Gastrocnemius medialis (tissue), 4 donors: ENCODE data around the gene QRFPR. TPM values are rescaled to one million over a fixed set of nuclear protein-coding genes. Genes with fewer than 3 reads are reported as not detected.

Source experiments
- ATAC-seq, 2 donors: fragments of 150-250 bp; one replicate each; pipeline ENCODE4 v1.9.1; 2016
- DNase-seq, 2 donors: peaks; one replicate each; pipeline ENCODE4 v3.0.0-alpha.2; 2019
- H3K27ac ChIP-seq, 4 donors: fragments of 200-600 bp; sonication (generic); 1 replicate in 1 of 4; 2 replicates in 3 of 4; pipeline ENCODE4 v1.5.1; 2016 to 2018; ENCODE audit warnings: mild to moderate bottlenecking in 2 of 4, moderate library complexity in 1 of 4
- H3K27me3 ChIP-seq, 3 donors: fragments of 200-600 bp; sonication (generic) in 2 of 3; 1 replicate in 1 of 3; 2 replicates in 2 of 3; pipeline versions ENCODE4 v1.5.1 to v1.6.0; 2016 to 2019; ENCODE audit warnings: mild to moderate bottlenecking in 1 of 3, moderate library complexity in 1 of 3
- H3K36me3 ChIP-seq, 2 donors: fragments of 200-600 bp; sonication (generic) in 1 of 2; one replicate each; pipeline ENCODE4 v1.5.1; 2017 to 2018
- H3K4me1 ChIP-seq, 2 donors: fragments of 200-600 bp; sonication (generic) in 1 of 2; one replicate each; pipeline ENCODE4 v1.5.1; 2016 to 2017; ENCODE audit warnings: mild to moderate bottlenecking in 2 of 2
- H3K4me3 ChIP-seq, 4 donors: fragments of 200-600 bp; sonication (generic) in 3 of 4; 1 replicate in 1 of 4; 2 replicates in 3 of 4; pipeline ENCODE4 v1.5.1; 2016 to 2019; ENCODE audit warnings: mild to moderate bottlenecking in 2 of 4
- H3K9me3 ChIP-seq, 3 donors: fragments of 200-600 bp; sonication (generic) in 2 of 3; 1 replicate in 1 of 3; 2 replicates in 2 of 3; pipeline ENCODE4 v1.5.1; 2016 to 2019
- POLR2A ChIP-seq, 2 donors: fragments of 450-650 bp; IDR thresholded peaks; one replicate each; pipeline ENCODE4 v1.6.1; 2017; ENCODE audit warnings: antibody characterized with exemption in 2 of 2, mild to moderate bottlenecking in 2 of 2, moderate library complexity in 2 of 2
- in situ Hi-C, 4 donors: fragments of 200-750 bp; cut with MboI; loops; one replicate each; pipeline versions ENCODE4 v1.15.0 to v1.8.0; 2017; ENCODE audit warnings: low sequenced_read_pairs in 4 of 4
- intact Hi-C: fragments of 100-400 bp; cut with DNase I; formaldehyde crosslinking; loops from one replicate; pipeline ENCODE4 v1.15.1; 2023; ENCODE audit warnings: low total_unique reads
- total RNA-seq, 4 donors: library from RNA; depleted of rRNA; stranded (reverse); fragments of >200 nt; gene quantifications; one replicate each; pipeline versions ENCODE4 v1.1.0 to v1.2.3, GENCODE V29; 2016
- TF ChIP-seq, protein P1 (sequence below), 5 experiments: fragments of 450-650 bp in 3 of 5; fragments of 200-600 bp in 2 of 5; sonication (generic) in 2 of 5; IDR thresholded peaks in 4 of 5; conservative IDR thresholded peaks in 1 of 5; 1 replicate in 4 of 5; 2 replicates in 1 of 5; pipeline ENCODE4 v1.5.1; 2016 to 2019; ENCODE audit warnings: antibody characterized with exemption in 5 of 5, mild to moderate bottlenecking in 3 of 5, moderate library complexity in 3 of 5

The QRFPR gene
- total RNA-seq, 4 donors from 2014 or later = not detected

DNA sequence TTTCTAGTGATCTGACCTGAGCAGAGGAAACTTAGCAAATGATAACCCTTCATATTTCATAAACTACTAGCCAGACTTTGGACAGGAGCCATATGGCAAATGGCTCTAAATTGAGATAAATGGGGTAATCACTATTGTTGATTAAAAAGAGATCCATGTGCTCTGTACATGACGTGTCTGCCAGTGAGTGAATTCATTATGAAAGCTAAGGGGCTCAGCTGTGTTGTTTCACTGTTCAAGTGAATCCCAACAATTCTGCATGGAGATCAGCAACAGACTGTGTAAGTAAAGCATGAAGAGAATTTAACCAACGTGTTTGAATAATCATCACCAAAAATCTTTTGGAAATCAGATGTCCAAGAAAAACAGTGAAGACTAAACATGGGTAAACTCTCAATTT lies 9.5 kb upstream of the QRFPR start:
- Histone ChIP-seq H3K27ac (no peak overlapping the region), H3K4me1 (no peaks in the 10 kb centered on the region), H3K9me3 (no peaks in the 10 kb centered on the region), H3K4me3 (no peak overlapping the region), H3K27me3 (peaks cover 0 to under 1% (median 0%) of the 10 kb centered on the region in 3 donors), H3K36me3 (no peaks in the 10 kb centered on the region)
- intact Hi-C loops (no loop called here), in situ Hi-C loops (no loop called here)
- no peak for ATAC-seq
- TF ChIP-seq, protein P1, sequence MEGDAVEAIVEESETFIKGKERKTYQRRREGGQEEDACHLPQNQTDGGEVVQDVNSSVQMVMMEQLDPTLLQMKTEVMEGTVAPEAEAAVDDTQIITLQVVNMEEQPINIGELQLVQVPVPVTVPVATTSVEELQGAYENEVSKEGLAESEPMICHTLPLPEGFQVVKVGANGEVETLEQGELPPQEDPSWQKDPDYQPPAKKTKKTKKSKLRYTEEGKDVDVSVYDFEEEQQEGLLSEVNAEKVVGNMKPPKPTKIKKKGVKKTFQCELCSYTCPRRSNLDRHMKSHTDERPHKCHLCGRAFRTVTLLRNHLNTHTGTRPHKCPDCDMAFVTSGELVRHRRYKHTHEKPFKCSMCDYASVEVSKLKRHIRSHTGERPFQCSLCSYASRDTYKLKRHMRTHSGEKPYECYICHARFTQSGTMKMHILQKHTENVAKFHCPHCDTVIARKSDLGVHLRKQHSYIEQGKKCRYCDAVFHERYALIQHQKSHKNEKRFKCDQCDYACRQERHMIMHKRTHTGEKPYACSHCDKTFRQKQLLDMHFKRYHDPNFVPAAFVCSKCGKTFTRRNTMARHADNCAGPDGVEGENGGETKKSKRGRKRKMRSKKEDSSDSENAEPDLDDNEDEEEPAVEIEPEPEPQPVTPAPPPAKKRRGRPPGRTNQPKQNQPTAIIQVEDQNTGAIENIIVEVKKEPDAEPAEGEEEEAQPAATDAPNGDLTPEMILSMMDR (IDR thresholded peaks at IDR 0.05 in 4 of 5, conservative IDR thresholded peaks at IDR 0.05 in 1 of 5) = no peak
- no peak for TF ChIP-seq POLR2A (IDR thresholded peaks at IDR 0.05)
- no peak for DNase-seq

DNA sequence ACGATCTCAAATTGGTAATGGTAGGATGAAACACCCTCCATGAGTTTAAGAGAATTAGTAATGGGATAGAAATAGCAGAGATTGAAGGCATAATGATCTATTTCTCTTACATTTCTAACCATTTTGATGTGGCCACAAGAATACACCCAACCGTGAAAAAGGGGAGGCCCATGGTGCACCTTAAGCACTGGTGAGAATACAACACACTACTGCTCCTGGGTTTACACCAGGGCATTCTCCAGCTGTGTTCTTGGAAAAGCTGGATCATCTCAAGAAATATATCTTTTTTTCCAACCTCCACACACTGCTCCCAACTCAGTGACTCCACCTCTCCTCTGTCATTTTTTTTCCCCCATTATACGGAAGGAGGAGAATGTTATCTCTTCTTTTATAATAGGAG lies 1.5 kb downstream of the QRFPR start:
- Histone ChIP-seq H3K27ac (no peak overlapping the region), H3K4me3 (no peak overlapping the region), H3K9me3 (no peaks in the 10 kb centered on the region), H3K4me1 (no peaks in the 10 kb centered on the region), H3K36me3 (no peaks in the 10 kb centered on the region), H3K27me3 (peaks cover 10 to 34% (median 29%) of the 10 kb centered on the region in 3 donors)
- intact Hi-C loops = loop anchor here (10.0 kb wide), 1 partner anchor 356 kb away; no protein-coding TSS in a partner anchor
- in situ Hi-C loops = loop anchor here in 1 of 4 donors (10.0 kb wide), 1 partner anchor 286 kb away; no protein-coding TSS in a partner anchor
- TF ChIP-seq POLR2A (IDR thresholded peaks at IDR 0.05) = no peak
- TF ChIP-seq, protein P1 (IDR thresholded peaks at IDR 0.05 in 4 of 5, conservative IDR thresholded peaks at IDR 0.05 in 1 of 5) = no peak
- DNase-seq = no peak
- ATAC-seq = no peak

- TF ChIP-seq, protein P1 (IDR thresholded peaks at IDR 0.05 in 4 of 5, conservative IDR thresholded peaks at IDR 0.05 in 1 of 5) = no peak
- no peak for TF ChIP-seq POLR2A (IDR thresholded peaks at IDR 0.05)
- in situ Hi-C loops = loop anchor here in 1 of 4 donors (10.0 kb wide), 1 partner anchor 288 kb away; no protein-coding TSS in a partner anchor
- intact Hi-C loops = loop anchor here (10.0 kb wide), 1 partner anchor 358 kb away; no protein-coding TSS in a partner anchor
Observed at GRCh38 chr4:121377076-121377475, 3.7 kb downstream of the QRFPR start.

DNA sequence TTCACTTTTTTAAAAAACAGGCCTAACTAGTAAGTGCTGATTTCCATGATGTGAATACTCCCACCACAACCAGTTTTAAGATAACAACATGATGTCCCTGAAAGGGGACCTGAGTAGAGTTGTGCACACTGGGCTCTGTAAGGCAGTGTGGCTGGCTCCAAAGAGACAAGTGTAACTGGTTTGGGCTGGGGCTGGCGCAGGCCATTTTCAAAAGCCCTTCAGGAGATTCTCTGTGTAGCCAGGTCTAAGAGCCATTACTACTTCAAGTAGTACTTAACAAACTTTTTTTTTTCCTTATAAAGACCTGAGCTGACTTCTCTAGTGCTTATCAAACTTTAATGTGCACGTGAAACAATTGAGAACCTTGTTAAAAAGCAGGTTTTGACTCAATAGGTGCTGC lies 4.3 kb downstream of the QRFPR start:
- Histone ChIP-seq H3K4me3 (no peak overlapping the region), H3K27me3 (peaks cover 2 to 24% (median 16%) of the 10 kb centered on the region in 3 donors), H3K27ac (no peak overlapping the region), H3K4me1 (no peaks in the 10 kb centered on the region), H3K36me3 (no peaks in the 10 kb centered on the region), H3K9me3 (no peaks in the 10 kb centered on the region)
- TF ChIP-seq, protein P1 (IDR thresholded peaks at IDR 0.05 in 4 of 5, conservative IDR thresholded peaks at IDR 0.05 in 1 of 5) = no peak
- TF ChIP-seq POLR2A (IDR thresholded peaks at IDR 0.05) = no peak
- ATAC-seq (no peak), DNase-seq (no peak)
- intact Hi-C loops = loop anchor here (10.0 kb wide), 1 partner anchor 358 kb away; no protein-coding TSS in a partner anchor
- in situ Hi-C loops = loop anchor here in 1 of 4 donors (10.0 kb wide), 1 partner anchor 288 kb away; no protein-coding TSS in a partner anchor

More at GRCh38 chr4:121377076-121377475, 3.7 kb downstream of the QRFPR start:
- DNase-seq (no peak), ATAC-seq (no peak)
- H3K4me3 ChIP-seq = no peak overlapping the region
- no peaks in the 10 kb centered on the region for H3K9me3 ChIP-seq
- H3K27me3 ChIP-seq = peaks cover 2 to 27% (median 16%) of the 10 kb centered on the region in 3 donors
- no peaks in the 10 kb centered on the region for H3K36me3 ChIP-seq
- no peaks in the 10 kb centered on the region for H3K4me1 ChIP-seq
- no peak overlapping the region for H3K27ac ChIP-seq
